Calu3 (cell line): ENCODE results near the gene TBC1D9B. TPM values are rescaled to one million over a fixed set of nuclear protein-coding genes. Genes with fewer than 3 reads are reported as not detected.

Source experiments
- BruUV-seq: library from RNA; stranded (reverse); fragments of 400-500 nt; replicated peaks from 2 replicates; lab custom pipeline; 2021; lab: Mats Ljungman, UMichigan
- CTCF ChIA-PET: fragments of 300-600 bp; sonication (Branson Sonifier 250); formaldehyde crosslinking; loops from one replicate; lab custom pipeline; 2022; ENCODE audit warnings: antibody characterized with exemption; lab: Charles Lee
- DNase-seq: peaks from one replicate; pipeline ENCODE4 v3.0.0; 2022
- H3K27ac Mint-ChIP-seq: one replicate; pipeline ENCODE4 v1.8.0; 2022; ENCODE audit warnings: mixed read lengths; ENCODE audit not compliant: unreplicated experiment
- H3K27me3 Mint-ChIP-seq: one replicate; pipeline ENCODE4 v1.8.0; 2022; ENCODE audit warnings: mixed read lengths; ENCODE audit not compliant: unreplicated experiment
- H3K36me3 Mint-ChIP-seq: one replicate; pipeline ENCODE4 v1.8.0; 2022; ENCODE audit warnings: mild to moderate bottlenecking, moderate library complexity, mixed read lengths; ENCODE audit not compliant: insufficient read depth, unreplicated experiment
- H3K4me1 Mint-ChIP-seq: one replicate; pipeline ENCODE4 v1.8.0; 2022; ENCODE audit warnings: mild to moderate bottlenecking, low read depth, mixed read lengths; ENCODE audit not compliant: unreplicated experiment
- H3K4me3 Mint-ChIP-seq: one replicate; pipeline ENCODE4 v1.8.0; 2022; ENCODE audit warnings: mild to moderate bottlenecking, low read depth, moderate library complexity, mixed read lengths; ENCODE audit not compliant: unreplicated experiment
- H3K9me3 Mint-ChIP-seq: one replicate; pipeline ENCODE4 v1.8.0; 2022; ENCODE audit warnings: low read depth, mixed read lengths; ENCODE audit not compliant: unreplicated experiment
- CTCF ChIP-seq: fragments of 200-600 bp; IDR thresholded peaks from one replicate; pipeline ENCODE4 v1.8.0; 2022; ENCODE audit warnings: antibody characterized with exemption; ENCODE audit not compliant: unreplicated experiment
- intact Hi-C: fragments of 100-400 bp; cut with micrococcal nuclease; formaldehyde crosslinking; loops from one replicate; pipeline ENCODE4 v1.10.0; 2022; ENCODE audit not compliant: unreplicated experiment
- total RNA-seq: library from RNA; stranded (reverse); gene quantifications from 2 replicates; pipeline ENCODE4 v1.2.3, GENCODE V29; 2022

The TBC1D9B gene
- total RNA-seq, 1 experiment from 2014 or later: 148 TPM

DNA sequence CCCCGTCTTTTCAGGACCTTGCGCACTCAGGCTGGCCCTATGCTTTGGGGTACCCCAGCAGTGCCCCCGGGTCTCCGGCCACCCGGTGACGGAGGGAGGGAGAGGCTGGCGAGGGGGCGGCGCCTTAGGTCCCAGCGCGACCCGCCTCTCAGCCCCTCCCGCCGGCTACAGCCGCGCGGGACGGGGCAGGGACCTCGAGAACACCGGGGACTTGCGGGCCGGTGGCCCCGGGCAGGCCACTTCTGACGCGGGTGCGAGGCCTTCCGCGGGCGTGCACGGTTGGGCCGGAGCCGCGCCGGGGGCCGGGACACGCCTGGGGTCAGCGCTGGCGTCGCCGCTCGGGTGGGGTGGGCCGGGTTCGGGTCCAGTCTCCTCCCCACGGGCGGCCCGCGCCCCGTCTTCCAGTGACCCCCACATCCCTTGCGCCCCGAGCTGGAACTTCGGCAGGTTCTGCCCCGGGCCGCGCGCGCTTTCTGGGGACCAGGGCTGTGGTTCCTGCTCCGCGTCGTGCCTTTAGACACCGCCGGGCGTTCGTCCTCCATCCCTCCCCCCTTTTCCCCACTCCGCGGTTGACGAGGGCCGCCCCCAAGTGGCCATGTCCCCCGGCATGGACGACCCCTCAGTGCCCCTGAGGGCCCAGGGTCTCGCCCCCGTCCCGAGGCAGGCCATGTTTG, 90.8 kb downstream of the TBC1D9B start:
- Mint-ChIP-seq H3K36me3 (peaks cover 87% of the 10 kb centered on the region), H3K27me3 (no peaks in the 10 kb centered on the region), H3K4me1 (peaks cover 24% of the 10 kb centered on the region), H3K4me3 (no peak overlapping the region), H3K27ac (peak overlapping the region; percentile 96), H3K9me3 (no peaks in the 10 kb centered on the region)
- no TSS peak for BruUV-seq
- DNase-seq: no peak
- CTCF ChIA-PET: interaction anchor here (1.1 kb wide), 1 partner anchor 8 kb away, joined by 3 read pairs; no protein-coding TSS in a partner anchor
- no peak for TF ChIP-seq CTCF
- intact Hi-C loops: no loop called here

- Mint-ChIP-seq H3K4me3 (no peak overlapping the region), H3K27ac (no peak overlapping the region), H3K36me3 (peaks cover 87% of the 10 kb centered on the region), H3K27me3 (no peaks in the 10 kb centered on the region), H3K9me3 (no peaks in the 10 kb centered on the region), H3K4me1 (peaks cover 24% of the 10 kb centered on the region)
- no peak for DNase-seq
- BruUV-seq: no TSS peak
- CTCF ChIA-PET: interaction anchor here (1.1 kb wide), 1 partner anchor 8 kb away, joined by 3 read pairs; no protein-coding TSS in a partner anchor
- intact Hi-C loops: no loop called here
- no peak for TF ChIP-seq CTCF
Observed at GRCh38 chr5:179816401-179816795, 91.3 kb downstream of the TBC1D9B start.

DNA sequence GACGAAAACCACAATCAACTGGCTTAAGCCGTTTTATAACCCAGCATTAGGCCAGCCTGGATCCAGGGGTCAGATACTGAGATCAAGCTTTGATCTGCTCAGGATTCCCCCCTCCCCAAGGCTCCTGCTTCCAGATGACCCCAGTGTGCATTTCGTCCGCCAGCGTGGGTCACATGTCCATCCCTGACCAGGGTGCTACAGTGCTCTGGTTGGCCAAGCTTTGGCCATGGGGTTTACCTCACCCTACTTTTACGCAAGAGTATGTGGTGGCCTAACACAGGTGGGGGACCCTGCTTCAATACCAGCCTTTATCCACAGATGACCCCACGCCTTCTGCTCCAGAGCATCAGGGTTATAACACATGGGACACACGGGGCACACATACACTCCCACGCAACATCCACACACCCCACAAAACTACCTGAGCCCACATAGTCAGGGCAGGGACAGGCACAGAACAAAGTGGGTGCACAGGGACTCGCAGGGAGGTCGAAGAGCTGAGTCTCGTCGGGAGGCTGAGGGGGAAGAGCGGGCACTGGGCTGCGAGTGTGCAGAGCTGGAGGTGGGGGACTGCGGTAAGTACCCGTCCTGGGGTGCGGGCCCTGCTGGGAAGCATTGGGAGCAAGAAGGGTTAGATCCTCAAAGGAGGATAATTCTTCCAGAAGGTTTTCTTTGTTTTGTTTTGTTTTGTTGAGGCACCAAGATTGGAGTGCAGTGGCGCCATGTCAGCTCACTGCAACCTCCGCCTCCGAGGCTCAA, 92.0 kb downstream of the TBC1D9B start:
- DNase-seq: no peak
- intact Hi-C loops: no loop called here
- Mint-ChIP-seq H3K27me3 (no peaks in the 10 kb centered on the region), H3K9me3 (no peaks in the 10 kb centered on the region), H3K4me3 (no peak overlapping the region), H3K4me1 (peaks cover 24% of the 10 kb centered on the region), H3K36me3 (peaks cover 87% of the 10 kb centered on the region), H3K27ac (peak overlapping the region; percentile 50)
- CTCF ChIA-PET: interaction anchor here (1.1 kb wide), 1 partner anchor 7 kb away, joined by 3 read pairs; no protein-coding TSS in a partner anchor
- no TSS peak for BruUV-seq
- no peak for TF ChIP-seq CTCF

- no peaks in the 10 kb centered on the region for H3K9me3 Mint-ChIP-seq
- no peak for DNase-seq
- TF ChIP-seq CTCF: no peak
- no TSS peak for BruUV-seq
- no peaks in the 10 kb centered on the region for H3K27me3 Mint-ChIP-seq
- H3K4me1 Mint-ChIP-seq: peaks cover 14% of the 10 kb centered on the region
- intact Hi-C loops: no loop called here
- CTCF ChIA-PET: no interaction called here
- peaks cover 82% of the 10 kb centered on the region for H3K36me3 Mint-ChIP-seq
- no peak overlapping the region for H3K27ac Mint-ChIP-seq
- H3K4me3 Mint-ChIP-seq: no peak overlapping the region
Observed at GRCh38 chr5:179814090-179814489, 93.6 kb downstream of the TBC1D9B start.
